WTC11 (cell line): ENCODE measurements around the gene SAMD3. TPM values are rescaled to one million over a fixed set of nuclear protein-coding genes. Genes with fewer than 3 reads are reported as not detected.

Experiments
- ATAC-seq: fragments of 200-7000 bp; cut with Tn5 transposase; 2 replicates; pipeline ENCODE4 v1.10.0; 2021; ENCODE audit warnings: mild to moderate bottlenecking, moderate library complexity
- CTCF ChIA-PET: fragments of 300-600 bp; sonication (Branson Sonifier 250); formaldehyde crosslinking; loops from one replicate; lab custom pipeline; 2021; ENCODE audit warnings: antibody characterized with exemption; lab: Charles Lee
- POLR2A ChIA-PET: fragments of 350-600 bp; sonication (Branson Sonifier 250); formaldehyde crosslinking; loops from one replicate; lab custom pipeline; 2021; ENCODE audit warnings: antibody characterized with exemption; lab: Charles Lee
- DNase-seq: peaks from one replicate; pipeline ENCODE4 v3.0.0; 2021; ENCODE audit warnings: low spot score
- H3K27ac Mint-ChIP-seq: 2 replicates; pipeline ENCODE4 v1.8.0; 2021; ENCODE audit warnings: mixed read lengths
- H3K27me3 Mint-ChIP-seq: 2 replicates; pipeline ENCODE4 v1.8.0; 2021; ENCODE audit warnings: low read depth, mild to moderate bottlenecking, moderate library complexity, mixed read lengths
- H3K36me3 Mint-ChIP-seq: 2 replicates; pipeline ENCODE4 v1.8.0; 2021; ENCODE audit warnings: mixed read lengths
- H3K4me1 Mint-ChIP-seq: 2 replicates; pipeline ENCODE4 v1.8.0; 2022; ENCODE audit warnings: mixed read lengths
- H3K4me3 Mint-ChIP-seq: 2 replicates; pipeline ENCODE4 v1.8.0; 2021; ENCODE audit warnings: mild to moderate bottlenecking, moderate library complexity, mixed read lengths
- H3K9me3 Mint-ChIP-seq: 2 replicates; pipeline ENCODE4 v1.8.0; 2021; ENCODE audit warnings: mixed read lengths
- ELF4 ChIP-seq: sonication (generic); formaldehyde crosslinking; IDR thresholded peaks from 2 replicates; pipeline ENCODE4 v1.8.1; 2022; ENCODE audit warnings: low read depth, mild to moderate bottlenecking, moderate library complexity, missing genetic modification reagents
- ESRRA ChIP-seq: sonication (generic); formaldehyde crosslinking; IDR thresholded peaks from 2 replicates; pipeline ENCODE4 v1.8.1; 2022; ENCODE audit warnings: mild to moderate bottlenecking, missing genetic modification reagents, borderline replicate concordance
- FOXJ3 ChIP-seq: sonication (generic); formaldehyde crosslinking; IDR thresholded peaks from 2 replicates; pipeline ENCODE4 v1.9.0; 2021; ENCODE audit warnings: missing genetic modification reagents, mild to moderate bottlenecking, borderline replicate concordance
- FOXK1 ChIP-seq: sonication (generic); formaldehyde crosslinking; IDR thresholded peaks from 2 replicates; pipeline ENCODE4 v1.8.0; 2022; ENCODE audit warnings: mild to moderate bottlenecking, moderate library complexity, missing genetic modification reagents
- JAZF1 ChIP-seq: fragments of 250-450 bp; sonication (Bioruptor Pico); IDR thresholded peaks from 2 replicates; pipeline ENCODE4 v1.9.0; 2021; ENCODE audit warnings: moderate library complexity, mild to moderate bottlenecking, inconsistent platforms
- JUN ChIP-seq: sonication (generic); formaldehyde crosslinking; IDR thresholded peaks from 2 replicates; pipeline ENCODE4 v1.8.0; 2023; ENCODE audit warnings: mild to moderate bottlenecking, missing genetic modification reagents
- NFATC4 ChIP-seq: fragments of 250-450 bp; sonication (Bioruptor Pico); IDR thresholded peaks from 2 replicates; pipeline ENCODE4 v1.9.0; 2021; ENCODE audit warnings: mild to moderate bottlenecking
- NFYB ChIP-seq: sonication (generic); formaldehyde crosslinking; conservative IDR thresholded peaks from 2 replicates; pipeline ENCODE4 v1.8.0; 2022; ENCODE audit warnings: low read depth, missing genetic modification reagents
- NR3C1 ChIP-seq: sonication (generic); formaldehyde crosslinking; conservative IDR thresholded peaks from 2 replicates; pipeline ENCODE4 v1.8.1; 2023; ENCODE audit warnings: low read depth, mild to moderate bottlenecking, missing genetic modification reagents
- OVOL2 ChIP-seq: fragments of 250-450 bp; sonication (Bioruptor Pico); IDR thresholded peaks from 2 replicates; pipeline ENCODE4 v1.9.0; 2021; ENCODE audit warnings: mild to moderate bottlenecking, borderline replicate concordance
- SMAD4 ChIP-seq: sonication (generic); formaldehyde crosslinking; IDR thresholded peaks from 2 replicates; pipeline ENCODE4 v1.8.0; 2022; ENCODE audit warnings: mild to moderate bottlenecking, missing genetic modification reagents
- ZNF121 ChIP-seq: sonication (generic); formaldehyde crosslinking; IDR thresholded peaks from 2 replicates; pipeline ENCODE4 v1.8.0; 2023; ENCODE audit warnings: missing genetic modification reagents
- ZNF232 ChIP-seq: sonication (generic); formaldehyde crosslinking; IDR thresholded peaks from 2 replicates; pipeline ENCODE4 v1.8.0; 2022; ENCODE audit warnings: mild to moderate bottlenecking, missing genetic modification reagents
- total RNA-seq: library from RNA; stranded (reverse); gene quantifications from 3 replicates; pipeline ENCODE4 v1.2.3, GENCODE V29; 2021
- TF ChIP-seq, protein P1 (sequence below): sonication (generic); formaldehyde crosslinking; IDR thresholded peaks from 2 replicates; pipeline ENCODE4 v1.8.1; 2023; ENCODE audit warnings: mild to moderate bottlenecking, moderate library complexity, missing genetic modification reagents
- TF ChIP-seq, protein P2 (sequence below): sonication (generic); formaldehyde crosslinking; IDR thresholded peaks from 2 replicates; pipeline ENCODE4 v1.8.0; 2023; ENCODE audit warnings: missing genetic modification reagents
- TF ChIP-seq, protein P3 (sequence below): sonication (generic); formaldehyde crosslinking; IDR thresholded peaks from 2 replicates; pipeline ENCODE4 v1.8.1; 2022; ENCODE audit warnings: low read depth, missing genetic modification reagents, borderline replicate concordance
- TF ChIP-seq, protein P4 (sequence below): fragments of 250-450 bp; sonication (Bioruptor Pico); IDR thresholded peaks from 2 replicates; pipeline ENCODE4 v1.8.0; 2021; ENCODE audit warnings: mild to moderate bottlenecking
- TF ChIP-seq, protein P5 (sequence below): sonication (generic); formaldehyde crosslinking; IDR thresholded peaks from 2 replicates; pipeline ENCODE4 v1.8.0; 2022; ENCODE audit warnings: mild to moderate bottlenecking, missing genetic modification reagents
- TF ChIP-seq, protein P6 (sequence below): fragments of 250-450 bp; sonication (Bioruptor Pico); IDR thresholded peaks from 2 replicates; pipeline ENCODE4 v1.9.0; 2021; ENCODE audit warnings: mild to moderate bottlenecking

SAMD3 gene
- total RNA-seq, 1 experiment from 2014 or later, result 1.2 TPM

DNA sequence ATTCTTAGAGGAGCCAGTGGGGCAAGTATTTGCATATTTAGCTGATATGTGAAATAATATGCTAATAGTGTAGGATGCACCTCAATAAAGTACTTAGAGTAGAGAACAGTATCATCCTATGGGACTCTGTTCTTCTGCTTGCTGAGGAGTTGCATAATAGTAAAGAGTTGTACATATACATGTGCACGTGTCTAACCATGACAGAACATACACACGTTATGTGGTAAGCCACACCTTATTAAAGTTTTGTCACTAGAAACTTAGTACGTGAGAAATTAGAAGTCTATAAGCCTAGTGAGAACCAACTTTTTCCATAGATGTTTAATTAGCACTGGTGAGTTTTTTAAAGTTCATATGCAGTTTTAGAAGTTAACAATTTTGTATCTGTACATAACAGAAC is 123.6 kb downstream of the SAMD3 start (continued):
- TF ChIP-seq NFYB (CRISPR knock-in tag) (no peak), SMAD4 (no peak), ELF4 (CRISPR knock-in tag) (no peak), NR3C1 (no peak), JUN (CRISPR knock-in tag) (no peak), FOXK1 (CRISPR knock-in tag) (no peak), NFATC4 (CRISPR knock-in tag) (no peak), ZNF232 (no peak), ESRRA (no peak)
- TF ChIP-seq, protein P1, sequence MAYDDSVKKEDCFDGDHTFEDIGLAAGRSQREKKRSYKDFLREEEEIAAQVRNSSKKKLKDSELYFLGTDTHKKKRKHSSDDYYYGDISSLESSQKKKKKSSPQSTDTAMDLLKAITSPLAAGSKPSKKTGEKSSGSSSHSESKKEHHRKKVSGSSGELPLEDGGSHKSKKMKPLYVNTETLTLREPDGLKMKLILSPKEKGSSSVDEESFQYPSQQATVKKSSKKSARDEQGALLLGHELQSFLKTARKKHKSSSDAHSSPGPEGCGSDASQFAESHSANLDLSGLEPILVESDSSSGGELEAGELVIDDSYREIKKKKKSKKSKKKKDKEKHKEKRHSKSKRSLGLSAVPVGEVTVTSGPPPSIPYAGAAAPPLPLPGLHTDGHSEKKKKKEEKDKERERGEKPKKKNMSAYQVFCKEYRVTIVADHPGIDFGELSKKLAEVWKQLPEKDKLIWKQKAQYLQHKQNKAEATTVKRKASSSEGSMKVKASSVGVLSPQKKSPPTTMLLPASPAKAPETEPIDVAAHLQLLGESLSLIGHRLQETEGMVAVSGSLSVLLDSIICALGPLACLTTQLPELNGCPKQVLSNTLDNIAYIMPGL, result no peak
- TF ChIP-seq, protein P2, sequence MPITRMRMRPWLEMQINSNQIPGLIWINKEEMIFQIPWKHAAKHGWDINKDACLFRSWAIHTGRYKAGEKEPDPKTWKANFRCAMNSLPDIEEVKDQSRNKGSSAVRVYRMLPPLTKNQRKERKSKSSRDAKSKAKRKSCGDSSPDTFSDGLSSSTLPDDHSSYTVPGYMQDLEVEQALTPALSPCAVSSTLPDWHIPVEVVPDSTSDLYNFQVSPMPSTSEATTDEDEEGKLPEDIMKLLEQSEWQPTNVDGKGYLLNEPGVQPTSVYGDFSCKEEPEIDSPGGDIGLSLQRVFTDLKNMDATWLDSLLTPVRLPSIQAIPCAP, result no peak
- TF ChIP-seq, protein P3, sequence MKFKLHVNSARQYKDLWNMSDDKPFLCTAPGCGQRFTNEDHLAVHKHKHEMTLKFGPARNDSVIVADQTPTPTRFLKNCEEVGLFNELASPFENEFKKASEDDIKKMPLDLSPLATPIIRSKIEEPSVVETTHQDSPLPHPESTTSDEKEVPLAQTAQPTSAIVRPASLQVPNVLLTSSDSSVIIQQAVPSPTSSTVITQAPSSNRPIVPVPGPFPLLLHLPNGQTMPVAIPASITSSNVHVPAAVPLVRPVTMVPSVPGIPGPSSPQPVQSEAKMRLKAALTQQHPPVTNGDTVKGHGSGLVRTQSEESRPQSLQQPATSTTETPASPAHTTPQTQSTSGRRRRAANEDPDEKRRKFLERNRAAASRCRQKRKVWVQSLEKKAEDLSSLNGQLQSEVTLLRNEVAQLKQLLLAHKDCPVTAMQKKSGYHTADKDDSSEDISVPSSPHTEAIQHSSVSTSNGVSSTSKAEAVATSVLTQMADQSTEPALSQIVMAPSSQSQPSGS, result no peak
- TF ChIP-seq, protein P4, sequence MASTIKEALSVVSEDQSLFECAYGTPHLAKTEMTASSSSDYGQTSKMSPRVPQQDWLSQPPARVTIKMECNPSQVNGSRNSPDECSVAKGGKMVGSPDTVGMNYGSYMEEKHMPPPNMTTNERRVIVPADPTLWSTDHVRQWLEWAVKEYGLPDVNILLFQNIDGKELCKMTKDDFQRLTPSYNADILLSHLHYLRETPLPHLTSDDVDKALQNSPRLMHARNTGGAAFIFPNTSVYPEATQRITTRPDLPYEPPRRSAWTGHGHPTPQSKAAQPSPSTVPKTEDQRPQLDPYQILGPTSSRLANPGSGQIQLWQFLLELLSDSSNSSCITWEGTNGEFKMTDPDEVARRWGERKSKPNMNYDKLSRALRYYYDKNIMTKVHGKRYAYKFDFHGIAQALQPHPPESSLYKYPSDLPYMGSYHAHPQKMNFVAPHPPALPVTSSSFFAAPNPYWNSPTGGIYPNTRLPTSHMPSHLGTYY (CRISPR knock-in tag), result no peak
- TF ChIP-seq, all 79 proteins: peak for 0

DNA sequence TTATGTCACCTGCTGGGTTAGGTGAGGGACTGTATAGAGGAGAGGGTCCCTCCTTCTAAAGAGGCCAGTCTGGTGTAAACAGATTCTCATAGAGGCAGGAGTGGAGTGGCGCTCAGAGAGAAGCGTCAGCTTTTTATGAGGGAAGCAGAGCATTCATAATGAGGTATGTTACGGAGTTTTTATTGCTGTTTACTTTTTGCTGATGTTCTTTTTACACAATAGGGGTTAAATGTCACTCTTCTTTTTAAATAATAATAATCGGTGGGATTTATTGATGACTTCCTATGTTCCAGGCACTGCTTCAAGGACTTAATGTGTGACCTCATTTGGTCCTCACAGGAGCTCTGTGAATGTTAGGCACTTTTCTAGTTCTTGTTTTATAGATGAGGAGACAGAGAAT is 124.4 kb downstream of the SAMD3 start:
- peaks cover 4% of the 10 kb centered on the region; the same call in 1 of the 2 replicates for H3K9me3 Mint-ChIP-seq
- H3K36me3 Mint-ChIP-seq, result peaks cover 7% of the 10 kb centered on the region
- ChIA-PET POLR2A (no interaction called here), CTCF (interaction anchor here (0.6 to 0.8 kb wide), 2 partner anchors 51 to 582 kb away, joined by 3 to 4 read pairs; no protein-coding TSS in a partner anchor)
- TF ChIP-seq ESRRA, result no peak
- TF ChIP-seq OVOL2, result no peak
- TF ChIP-seq, protein P1, result no peak
- TF ChIP-seq ZNF121 (CRISPR knock-in tag), result no peak
- TF ChIP-seq JAZF1 (CRISPR knock-in tag), result no peak
- TF ChIP-seq, protein P5, sequence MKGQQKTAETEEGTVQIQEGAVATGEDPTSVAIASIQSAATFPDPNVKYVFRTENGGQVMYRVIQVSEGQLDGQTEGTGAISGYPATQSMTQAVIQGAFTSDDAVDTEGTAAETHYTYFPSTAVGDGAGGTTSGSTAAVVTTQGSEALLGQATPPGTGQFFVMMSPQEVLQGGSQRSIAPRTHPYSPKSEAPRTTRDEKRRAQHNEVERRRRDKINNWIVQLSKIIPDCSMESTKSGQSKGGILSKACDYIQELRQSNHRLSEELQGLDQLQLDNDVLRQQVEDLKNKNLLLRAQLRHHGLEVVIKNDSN, result no peak
- TF ChIP-seq, protein P6, sequence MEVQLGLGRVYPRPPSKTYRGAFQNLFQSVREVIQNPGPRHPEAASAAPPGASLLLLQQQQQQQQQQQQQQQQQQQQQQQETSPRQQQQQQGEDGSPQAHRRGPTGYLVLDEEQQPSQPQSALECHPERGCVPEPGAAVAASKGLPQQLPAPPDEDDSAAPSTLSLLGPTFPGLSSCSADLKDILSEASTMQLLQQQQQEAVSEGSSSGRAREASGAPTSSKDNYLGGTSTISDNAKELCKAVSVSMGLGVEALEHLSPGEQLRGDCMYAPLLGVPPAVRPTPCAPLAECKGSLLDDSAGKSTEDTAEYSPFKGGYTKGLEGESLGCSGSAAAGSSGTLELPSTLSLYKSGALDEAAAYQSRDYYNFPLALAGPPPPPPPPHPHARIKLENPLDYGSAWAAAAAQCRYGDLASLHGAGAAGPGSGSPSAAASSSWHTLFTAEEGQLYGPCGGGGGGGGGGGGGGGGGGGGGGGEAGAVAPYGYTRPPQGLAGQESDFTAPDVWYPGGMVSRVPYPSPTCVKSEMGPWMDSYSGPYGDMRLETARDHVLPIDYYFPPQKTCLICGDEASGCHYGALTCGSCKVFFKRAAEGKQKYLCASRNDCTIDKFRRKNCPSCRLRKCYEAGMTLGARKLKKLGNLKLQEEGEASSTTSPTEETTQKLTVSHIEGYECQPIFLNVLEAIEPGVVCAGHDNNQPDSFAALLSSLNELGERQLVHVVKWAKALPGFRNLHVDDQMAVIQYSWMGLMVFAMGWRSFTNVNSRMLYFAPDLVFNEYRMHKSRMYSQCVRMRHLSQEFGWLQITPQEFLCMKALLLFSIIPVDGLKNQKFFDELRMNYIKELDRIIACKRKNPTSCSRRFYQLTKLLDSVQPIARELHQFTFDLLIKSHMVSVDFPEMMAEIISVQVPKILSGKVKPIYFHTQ (CRISPR knock-in tag), result no peak
- no peak for TF ChIP-seq FOXJ3 (CRISPR knock-in tag)
- DNase-seq, result no peak
- 0 out of 2 replicates have a peak overlapping the region, but pooled peaks have one; percentile 8 for H3K27ac Mint-ChIP-seq
- ATAC-seq, result no peak
- no peaks in the 10 kb centered on the region for H3K4me1 Mint-ChIP-seq
- no peak overlapping the region for H3K4me3 Mint-ChIP-seq
- H3K27me3 Mint-ChIP-seq, result no peaks in the 10 kb centered on the region

Other genes with a start within 250 kb of the SAMD3 start
- 13.0 to 18.1 TPM (median 13.7 TPM) in 3 replicates for gene L3MBTL3, start 204.4 kb downstream of the SAMD3 start, total RNA-seq
- gene TMEM200A, start 143.1 kb upstream of the SAMD3 start, total RNA-seq, result 10.4 to 11.2 TPM (median 11.0 TPM) in 3 replicates